Parathyroid adenoma (tissue), 2 donors: ENCODE results near the gene ERC1.

Experiments
- H2AFZ ChIP-seq: fragments of 300-600 bp; sonication (generic); one replicate; pipeline ENCODE4 v1.7.0; 2017; ENCODE audit warnings: antibody characterized with exemption, mild to moderate bottlenecking
- H3K27ac ChIP-seq: fragments of 300-600 bp; sonication (generic); one replicate; pipeline ENCODE4 v1.7.0; 2017
- H3K27me3 ChIP-seq: fragments of 300-600 bp; sonication (generic); one replicate; pipeline ENCODE4 v1.7.0; 2017; ENCODE audit warnings: low read length; ENCODE audit not compliant: control insufficient read depth, insufficient read depth
- H3K36me3 ChIP-seq: fragments of 300-600 bp; sonication (generic); one replicate; pipeline ENCODE4 v1.7.0; 2017; ENCODE audit warnings: low read length; ENCODE audit not compliant: control insufficient read depth, insufficient read depth
- H3K4me1 ChIP-seq: fragments of 300-600 bp; sonication (generic); one replicate; pipeline ENCODE4 v1.7.0; 2017; ENCODE audit warnings: control low read depth
- H3K4me2 ChIP-seq: fragments of 300-600 bp; sonication (generic); one replicate; pipeline ENCODE4 v1.7.0; 2017; ENCODE audit warnings: low read length
- H3K4me3 ChIP-seq: fragments of 300-600 bp; sonication (generic); one replicate; pipeline ENCODE4 v1.7.0; 2017; ENCODE audit warnings: low read depth, low read length
- H3K79me2 ChIP-seq: fragments of 300-600 bp; sonication (generic); one replicate; pipeline ENCODE4 v1.7.0; 2017; ENCODE audit warnings: control low read depth
- H3K9ac ChIP-seq: fragments of 300-600 bp; sonication (generic); one replicate; pipeline ENCODE4 v1.7.0; 2017; ENCODE audit warnings: mild to moderate bottlenecking
- H3K9me3 ChIP-seq: fragments of 300-600 bp; sonication (generic); one replicate; pipeline ENCODE4 v1.7.0; 2017; ENCODE audit warnings: low read length; ENCODE audit not compliant: control insufficient read depth
- CTCF ChIP-seq: fragments of 300-600 bp; sonication (generic); IDR thresholded peaks from one replicate; pipeline ENCODE4 v1.7.0; 2017; ENCODE audit warnings: antibody characterized with exemption, mild to moderate bottlenecking
- donor health status: primary hyperparathyroidism.

ERC1 gene

GRCh38 chr12:1380171-1380851, 389.3 kb downstream of the ERC1 start:
- Histone ChIP-seq H3K9me3 (no peaks in the 10 kb centered on the region), H3K27me3 (no peaks in the 10 kb centered on the region), H3K4me2 (no peak overlapping the region), H3K4me3 (no peak overlapping the region), H3K36me3 (no peaks in the 10 kb centered on the region), H3K4me1 (peaks cover 6% of the 10 kb centered on the region), H2AFZ (no peak overlapping the region), H3K27ac (no peak overlapping the region), H3K9ac (no peak overlapping the region), H3K79me2 (no peaks in the 10 kb centered on the region)
- no peak for TF ChIP-seq CTCF

GRCh38 chr12:1382151-1382550, 391.1 kb downstream of the ERC1 start:
- TF ChIP-seq CTCF, result no peak
- H3K36me3 ChIP-seq, result no peaks in the 10 kb centered on the region
- H3K27me3 ChIP-seq, result no peaks in the 10 kb centered on the region
- H2AFZ ChIP-seq, result no peak overlapping the region
- H3K4me1 ChIP-seq, result peaks cover 6% of the 10 kb centered on the region
- H3K79me2 ChIP-seq, result no peaks in the 10 kb centered on the region
- no peak overlapping the region for H3K4me3 ChIP-seq
- no peak overlapping the region for H3K9ac ChIP-seq
- H3K27ac ChIP-seq, result no peak overlapping the region
- no peaks in the 10 kb centered on the region for H3K9me3 ChIP-seq
- no peak overlapping the region for H3K4me2 ChIP-seq

GRCh38 chr12:1382826-1383225, 391.8 kb downstream of the ERC1 start:
- Histone ChIP-seq H3K4me2 (no peak overlapping the region), H3K4me1 (peaks cover 6% of the 10 kb centered on the region), H3K36me3 (no peaks in the 10 kb centered on the region), H3K79me2 (no peaks in the 10 kb centered on the region), H2AFZ (no peak overlapping the region), H3K9ac (no peak overlapping the region), H3K9me3 (no peaks in the 10 kb centered on the region), H3K4me3 (no peak overlapping the region), H3K27me3 (no peaks in the 10 kb centered on the region), H3K27ac (no peak overlapping the region)
- TF ChIP-seq CTCF, result no peak

DNA sequence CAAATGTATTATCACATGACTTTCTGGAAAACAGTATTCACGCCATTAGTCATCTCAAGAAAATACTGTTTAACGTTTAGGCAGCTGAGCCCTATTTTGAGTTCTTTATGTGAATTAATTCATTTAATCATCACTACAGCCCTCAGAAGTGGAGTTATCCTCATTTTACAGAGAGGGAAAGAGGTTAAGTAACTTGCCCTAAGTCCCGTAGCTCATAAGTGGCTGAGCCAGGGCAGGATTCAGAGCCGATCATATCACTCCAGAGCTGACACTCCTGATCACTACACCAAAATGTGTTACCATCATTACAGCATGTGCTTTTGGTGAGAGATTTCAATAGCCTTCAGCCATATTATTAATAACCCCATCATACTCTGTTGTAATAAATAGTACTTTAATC, 392.7 kb downstream of the ERC1 start:
- no peaks in the 10 kb centered on the region for H3K27me3 ChIP-seq
- no peak overlapping the region for H3K4me3 ChIP-seq
- H3K36me3 ChIP-seq, result no peaks in the 10 kb centered on the region
- H3K27ac ChIP-seq, result no peak overlapping the region
- H3K4me2 ChIP-seq, result no peak overlapping the region
- H3K79me2 ChIP-seq, result no peaks in the 10 kb centered on the region
- no peak for TF ChIP-seq CTCF
- H3K9me3 ChIP-seq, result no peaks in the 10 kb centered on the region
- no peak overlapping the region for H2AFZ ChIP-seq
- no peak overlapping the region for H3K9ac ChIP-seq
- peaks cover 6% of the 10 kb centered on the region for H3K4me1 ChIP-seq

DNA sequence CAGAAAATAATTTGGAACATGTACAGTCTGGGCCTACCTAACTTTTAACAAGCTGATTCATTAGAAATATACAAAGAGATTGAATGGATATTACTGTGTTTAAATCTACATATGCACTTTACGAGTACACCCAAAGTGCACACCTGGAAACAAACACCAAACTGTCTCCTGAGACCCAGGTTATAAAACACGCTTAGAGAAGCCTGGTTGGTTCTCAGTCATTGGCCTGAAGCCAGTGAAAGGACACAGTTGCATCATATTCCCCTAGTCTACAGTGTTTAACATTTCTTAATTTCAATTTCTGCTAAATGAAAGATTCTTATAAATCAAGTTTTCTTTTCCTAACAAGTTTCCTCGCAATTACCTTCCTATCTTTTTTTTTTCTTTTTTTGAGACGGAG, 393.9 kb downstream of the ERC1 start:
- Histone ChIP-seq H3K4me2 (no peak overlapping the region), H3K9ac (no peak overlapping the region), H2AFZ (no peak overlapping the region), H3K79me2 (no peaks in the 10 kb centered on the region), H3K36me3 (no peaks in the 10 kb centered on the region), H3K27me3 (no peaks in the 10 kb centered on the region), H3K4me3 (no peak overlapping the region), H3K9me3 (no peaks in the 10 kb centered on the region), H3K4me1 (peaks cover 6% of the 10 kb centered on the region), H3K27ac (no peak overlapping the region)
- no peak for TF ChIP-seq CTCF
